Duodenal mucosa (tissue), 2 donors: ENCODE results near the gene PCCA.

ENCODE experiments used
- H3K27ac ChIP-seq: one replicate; pipeline ENCODE4 v1.7.0; 2013; ENCODE audit warnings: low read depth, low read length
- H3K27me3 ChIP-seq, 2 donors: one replicate each; pipeline ENCODE4 v1.7.0; 2013; ENCODE audit warnings: low read length in 2 of 2, control low read depth in 1 of 2; ENCODE audit not compliant: insufficient read depth in 2 of 2, control insufficient read depth in 1 of 2
- H3K36me3 ChIP-seq, 2 donors: one replicate each; pipeline ENCODE4 v1.7.0; 2013; ENCODE audit warnings: low read length in 2 of 2, control low read depth in 1 of 2; ENCODE audit not compliant: insufficient read depth in 2 of 2, control insufficient read depth in 1 of 2
- H3K4me1 ChIP-seq, 2 donors: one replicate each; pipeline ENCODE4 v1.7.0; 2013; ENCODE audit warnings: low read length in 2 of 2, control low read depth in 1 of 2; ENCODE audit not compliant: insufficient read depth in 2 of 2, control insufficient read depth in 1 of 2
- H3K4me3 ChIP-seq, 2 donors: one replicate each; pipeline ENCODE4 v1.7.0; 2013; ENCODE audit warnings: low read length in 2 of 2, low read depth in 1 of 2
- H3K9ac ChIP-seq, 2 donors: one replicate each; pipeline ENCODE4 v1.7.0; 2013; ENCODE audit warnings: low read length in 2 of 2, low read depth in 1 of 2
- H3K9me3 ChIP-seq, 2 donors: one replicate each; pipeline ENCODE4 v1.7.0; 2013; ENCODE audit warnings: low read length in 2 of 2, control low read depth in 1 of 2; ENCODE audit not compliant: control insufficient read depth in 1 of 2

Gene PCCA

GRCh38 chr13:100290165-100290801 is 201.4 kb downstream of the PCCA start:
- Histone ChIP-seq H3K27ac (no peak overlapping the region), H3K4me1 (no peaks in the 10 kb centered on the region), H3K27me3 (no peaks in the 10 kb centered on the region), H3K9me3 (no peaks in the 10 kb centered on the region), H3K36me3 (no peaks in the 10 kb centered on the region), H3K9ac (no peak overlapping the region), H3K4me3 (no peak overlapping the region)

- Histone ChIP-seq H3K4me1 (no peaks in the 10 kb centered on the region), H3K4me3 (no peak overlapping the region), H3K9me3 (no peaks in the 10 kb centered on the region), H3K9ac (no peak overlapping the region), H3K27me3 (no peaks in the 10 kb centered on the region), H3K36me3 (no peaks in the 10 kb centered on the region), H3K27ac (no peak overlapping the region)
Observed at GRCh38 chr13:100291624-100292023, 202.7 kb downstream of the PCCA start.

- Histone ChIP-seq H3K27me3 (no peaks in the 10 kb centered on the region), H3K9me3 (no peaks in the 10 kb centered on the region), H3K9ac (no peak overlapping the region), H3K36me3 (peaks cover 0 to 3% of the 10 kb centered on the region in 2 donors), H3K27ac (no peak overlapping the region), H3K4me3 (no peak overlapping the region), H3K4me1 (no peaks in the 10 kb centered on the region)
Observed at GRCh38 chr13:100297413-100297812, 208.5 kb downstream of the PCCA start.

- Histone ChIP-seq H3K9ac (no peak overlapping the region), H3K4me1 (no peaks in the 10 kb centered on the region), H3K27me3 (no peaks in the 10 kb centered on the region), H3K27ac (no peak overlapping the region), H3K9me3 (no peaks in the 10 kb centered on the region), H3K36me3 (peaks cover 0 to 3% of the 10 kb centered on the region in 2 donors), H3K4me3 (no peak overlapping the region)
Observed at GRCh38 chr13:100298116-100298681, 209.3 kb downstream of the PCCA start.

GRCh38 chr13:100298691-100299090 is 209.8 kb downstream of the PCCA start:
- no peak overlapping the region for H3K4me3 ChIP-seq
- no peak overlapping the region for H3K27ac ChIP-seq
- no peaks in the 10 kb centered on the region for H3K4me1 ChIP-seq
- H3K36me3 ChIP-seq = peaks cover 0 to 3% of the 10 kb centered on the region in 2 donors
- no peaks in the 10 kb centered on the region for H3K9me3 ChIP-seq
- no peaks in the 10 kb centered on the region for H3K27me3 ChIP-seq
- H3K9ac ChIP-seq = no peak overlapping the region

GRCh38 chr13:100300243-100300642 is 211.3 kb downstream of the PCCA start:
- Histone ChIP-seq H3K27me3 (no peaks in the 10 kb centered on the region), H3K27ac (no peak overlapping the region), H3K36me3 (peaks cover 0 to 3% of the 10 kb centered on the region in 2 donors), H3K9ac (no peak overlapping the region), H3K4me3 (no peak overlapping the region), H3K9me3 (no peaks in the 10 kb centered on the region), H3K4me1 (no peaks in the 10 kb centered on the region)

- Histone ChIP-seq H3K9me3 (no peaks in the 10 kb centered on the region), H3K27ac (no peak overlapping the region), H3K4me3 (no peak overlapping the region), H3K4me1 (no peaks in the 10 kb centered on the region), H3K9ac (no peak overlapping the region), H3K36me3 (peaks cover 0 to 3% of the 10 kb centered on the region in 2 donors), H3K27me3 (no peaks in the 10 kb centered on the region)
Observed at GRCh38 chr13:100300708-100301107, 211.8 kb downstream of the PCCA start.

- Histone ChIP-seq H3K9ac (no peak overlapping the region), H3K4me3 (no peak overlapping the region), H3K27ac (no peak overlapping the region), H3K4me1 (no peaks in the 10 kb centered on the region), H3K36me3 (peaks cover 0 to 3% of the 10 kb centered on the region in 2 donors), H3K9me3 (no peaks in the 10 kb centered on the region), H3K27me3 (no peaks in the 10 kb centered on the region)
Observed at GRCh38 chr13:100301418-100301817, 212.5 kb downstream of the PCCA start.

GRCh38 chr13:100302391-100302790 is 213.5 kb downstream of the PCCA start:
- Histone ChIP-seq H3K4me1 (no peaks in the 10 kb centered on the region), H3K27ac (no peak overlapping the region), H3K4me3 (no peak overlapping the region), H3K9me3 (no peaks in the 10 kb centered on the region), H3K9ac (no peak overlapping the region), H3K27me3 (no peaks in the 10 kb centered on the region), H3K36me3 (peaks cover 0 to 3% of the 10 kb centered on the region in 2 donors)

- no peak overlapping the region for H3K27ac ChIP-seq
- H3K9me3 ChIP-seq = no peaks in the 10 kb centered on the region
- no peaks in the 10 kb centered on the region for H3K27me3 ChIP-seq
- no peak overlapping the region for H3K4me3 ChIP-seq
- no peak overlapping the region for H3K9ac ChIP-seq
- no peaks in the 10 kb centered on the region for H3K4me1 ChIP-seq
- peaks cover 0 to 3% of the 10 kb centered on the region in 2 donors for H3K36me3 ChIP-seq
Observed at GRCh38 chr13:100304229-100304628, 215.3 kb downstream of the PCCA start.
